ENCODE results near the gene AXL. TPM values are rescaled to one million over a fixed set of nuclear protein-coding genes. Genes with fewer than 3 reads are reported as not detected.

AXL gene
- total RNA-seq, 2 donors from 2014 or later = 6.2 to 21.4 TPM

DNA sequence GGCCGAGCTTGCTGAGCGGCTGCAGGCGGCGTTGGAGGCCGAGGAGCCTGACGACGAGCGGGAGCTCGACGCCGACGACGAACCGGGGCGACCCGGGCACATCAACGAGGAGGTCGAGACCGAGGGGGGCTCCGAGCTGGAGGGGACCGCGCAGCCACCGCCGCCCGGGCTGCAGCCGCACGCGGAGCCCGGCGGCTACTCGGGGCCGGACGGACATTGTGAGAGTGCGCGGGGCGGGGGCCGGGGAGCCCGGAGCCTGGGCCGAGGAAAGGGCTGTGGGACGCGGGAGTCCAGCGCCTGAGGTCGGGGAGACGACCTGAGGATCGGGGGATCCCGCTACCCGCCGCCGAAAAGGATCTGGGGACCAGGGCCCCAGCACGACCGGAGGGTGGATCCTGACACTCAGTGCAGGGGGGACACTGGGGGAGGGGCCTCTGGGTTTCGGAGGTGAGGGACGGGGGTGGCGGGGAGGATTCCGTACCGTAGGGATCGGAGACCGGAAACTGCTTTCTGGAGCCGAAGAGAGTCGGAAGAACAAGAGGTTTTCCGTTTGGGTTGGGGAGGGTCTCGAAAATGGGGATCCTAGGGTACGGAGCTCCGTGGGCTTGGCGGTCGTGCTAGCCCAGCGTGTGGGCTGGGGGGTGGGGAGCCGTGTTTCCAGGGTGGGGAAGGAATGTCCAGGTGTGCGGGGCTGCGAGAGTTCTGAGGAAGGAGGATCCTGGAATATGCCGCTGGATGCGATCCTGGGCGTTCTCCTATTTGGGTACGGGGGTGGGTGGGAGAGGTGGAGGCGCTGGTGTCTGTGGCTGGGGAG is 45.8 kb downstream of the AXL start:
- Histone ChIP-seq H3K9ac (ENCODE audit: low read depth in 2 of 2, low read length in 2 of 2) (peak overlapping the region; percentile 95 to 100), H3K36me3 (peaks cover 19% of the 10 kb centered on the region), H3K27ac (peak overlapping the region; percentile 99), H3K27me3 (no peaks in the 10 kb centered on the region), H3K9me3 (no peaks in the 10 kb centered on the region), H3K4me3 (peak overlapping the region; percentile 99), H3K4me1 (peaks cover 7% of the 10 kb centered on the region)
- TF ChIP-seq, protein P1, sequence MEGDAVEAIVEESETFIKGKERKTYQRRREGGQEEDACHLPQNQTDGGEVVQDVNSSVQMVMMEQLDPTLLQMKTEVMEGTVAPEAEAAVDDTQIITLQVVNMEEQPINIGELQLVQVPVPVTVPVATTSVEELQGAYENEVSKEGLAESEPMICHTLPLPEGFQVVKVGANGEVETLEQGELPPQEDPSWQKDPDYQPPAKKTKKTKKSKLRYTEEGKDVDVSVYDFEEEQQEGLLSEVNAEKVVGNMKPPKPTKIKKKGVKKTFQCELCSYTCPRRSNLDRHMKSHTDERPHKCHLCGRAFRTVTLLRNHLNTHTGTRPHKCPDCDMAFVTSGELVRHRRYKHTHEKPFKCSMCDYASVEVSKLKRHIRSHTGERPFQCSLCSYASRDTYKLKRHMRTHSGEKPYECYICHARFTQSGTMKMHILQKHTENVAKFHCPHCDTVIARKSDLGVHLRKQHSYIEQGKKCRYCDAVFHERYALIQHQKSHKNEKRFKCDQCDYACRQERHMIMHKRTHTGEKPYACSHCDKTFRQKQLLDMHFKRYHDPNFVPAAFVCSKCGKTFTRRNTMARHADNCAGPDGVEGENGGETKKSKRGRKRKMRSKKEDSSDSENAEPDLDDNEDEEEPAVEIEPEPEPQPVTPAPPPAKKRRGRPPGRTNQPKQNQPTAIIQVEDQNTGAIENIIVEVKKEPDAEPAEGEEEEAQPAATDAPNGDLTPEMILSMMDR (IDR thresholded peaks at IDR 0.05) = no peak
- DNase-seq = peak; percentile 51
- intact Hi-C loops (cut with DNase I) = loop anchor here (5.0 kb wide), 1 partner anchor 43 kb away; no protein-coding TSS in a partner anchor

DNA sequence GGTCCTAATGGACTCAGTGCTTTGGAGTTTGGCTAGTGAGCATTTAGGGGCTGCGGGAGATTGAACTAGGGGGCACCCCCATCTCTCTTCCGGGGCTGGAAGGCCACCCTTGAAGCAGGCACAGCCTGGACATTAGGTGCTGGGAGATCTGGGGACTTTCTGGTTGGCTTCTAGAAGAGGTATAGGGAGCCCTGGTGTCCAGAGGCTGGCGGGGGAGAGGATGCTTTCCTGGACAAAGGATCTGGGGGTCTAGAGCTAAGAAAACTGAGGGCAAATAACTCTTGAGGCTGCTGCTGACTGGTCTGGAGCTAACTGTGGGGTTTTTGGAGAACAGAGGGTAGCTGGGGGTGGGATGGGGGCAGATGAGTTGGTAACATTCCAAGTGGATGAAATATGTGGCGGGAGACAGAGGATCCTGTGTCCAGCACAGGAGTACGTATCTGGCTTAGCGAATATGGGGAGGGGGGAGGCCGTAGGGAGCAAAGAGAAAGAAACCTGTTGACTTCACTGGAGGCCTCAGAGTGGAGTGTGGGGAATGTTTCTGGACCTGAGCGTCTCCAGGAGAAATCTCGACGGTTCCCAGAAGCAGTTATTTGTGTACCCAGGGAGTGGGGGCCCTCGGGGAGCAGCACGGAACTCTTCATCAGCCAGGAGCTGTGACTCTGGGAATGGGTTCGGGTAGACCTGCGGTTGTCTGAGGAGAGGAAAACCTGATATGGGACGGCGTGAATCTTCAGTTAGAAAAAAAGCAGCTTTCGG is 46.6 kb downstream of the AXL start:
- intact Hi-C loops (cut with DNase I) = loop anchor here (5.0 kb wide), 1 partner anchor 42 kb away; no protein-coding TSS in a partner anchor
- no peaks in the 10 kb centered on the region for H3K9me3 ChIP-seq
- H3K27ac ChIP-seq = peak overlapping the region; percentile 99
- TF ChIP-seq, protein P1 (IDR thresholded peaks at IDR 0.05) = no peak
- peak overlapping the region; percentile 95 to 100 for H3K9ac ChIP-seq (ENCODE audit: low read depth in 2 of 2, low read length in 2 of 2)
- H3K4me1 ChIP-seq = peaks cover 7% of the 10 kb centered on the region
- peak overlapping the region; percentile 99 for H3K4me3 ChIP-seq
- H3K27me3 ChIP-seq = no peaks in the 10 kb centered on the region
- H3K36me3 ChIP-seq = peaks cover 27% of the 10 kb centered on the region
- DNase-seq = peak; percentile 38

DNA sequence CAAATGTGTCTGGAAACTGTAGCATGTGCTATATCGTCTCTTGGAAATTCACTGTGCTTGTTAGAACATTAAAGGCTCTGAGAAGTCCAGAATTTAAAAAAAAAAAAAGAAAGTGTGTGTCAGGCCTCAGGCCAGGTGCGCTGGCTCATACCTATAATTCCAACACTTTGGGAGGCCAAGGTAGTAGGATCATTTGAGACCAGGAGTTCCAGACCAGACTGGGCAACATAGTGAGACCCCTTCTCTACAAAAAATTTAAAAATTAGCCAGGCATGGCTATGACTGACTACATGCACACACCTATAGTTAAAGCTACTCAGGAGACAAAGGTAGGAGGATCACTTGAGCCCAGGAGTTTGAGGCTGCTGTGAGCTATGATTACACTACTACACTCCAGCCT is 50.0 kb downstream of the AXL start:
- intact Hi-C loops (cut with DNase I) = loop anchor here (5.0 kb wide), 1 partner anchor 38 kb away; no protein-coding TSS in a partner anchor
- Histone ChIP-seq H3K4me1 (peaks cover 7% of the 10 kb centered on the region), H3K36me3 (peaks cover 62% of the 10 kb centered on the region), H3K4me3 (no peak overlapping the region), H3K9me3 (no peaks in the 10 kb centered on the region), H3K9ac (ENCODE audit: low read depth in 2 of 2, low read length in 2 of 2) (no peak overlapping the region), H3K27me3 (no peaks in the 10 kb centered on the region), H3K27ac (no peak overlapping the region)
- TF ChIP-seq, protein P1 (IDR thresholded peaks at IDR 0.05) = no peak
- no peak for DNase-seq

DNA sequence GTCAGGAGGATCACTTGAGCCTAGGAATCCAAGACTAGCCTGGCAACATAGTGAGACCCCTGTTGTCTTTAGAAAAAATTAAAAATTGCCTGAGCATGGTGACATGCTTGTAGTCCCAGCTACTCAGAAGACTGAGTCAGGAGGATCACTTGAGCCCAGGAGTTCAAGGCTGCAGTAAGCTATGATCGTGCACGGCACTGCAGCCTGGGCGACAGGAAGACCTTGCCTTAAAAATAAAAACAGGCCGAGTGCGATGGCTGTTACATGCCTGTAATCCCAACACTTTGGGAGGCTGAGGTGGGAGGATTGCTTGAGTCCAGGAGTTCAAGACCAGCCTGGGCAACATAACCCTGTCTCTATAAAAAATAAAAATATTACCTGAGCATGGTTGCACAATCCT is 50.5 kb downstream of the AXL start:
- Histone ChIP-seq H3K27me3 (no peaks in the 10 kb centered on the region), H3K9ac (ENCODE audit: low read depth in 2 of 2, low read length in 2 of 2) (no peak overlapping the region), H3K4me3 (no peak overlapping the region), H3K36me3 (peaks cover 65% of the 10 kb centered on the region), H3K4me1 (peaks cover 7% of the 10 kb centered on the region), H3K27ac (no peak overlapping the region), H3K9me3 (no peaks in the 10 kb centered on the region)
- intact Hi-C loops (cut with DNase I) = loop anchor here (5.0 kb wide), 1 partner anchor 38 kb away; no protein-coding TSS in a partner anchor
- TF ChIP-seq, protein P1 (IDR thresholded peaks at IDR 0.05) = no peak
- no peak for DNase-seq

DNA sequence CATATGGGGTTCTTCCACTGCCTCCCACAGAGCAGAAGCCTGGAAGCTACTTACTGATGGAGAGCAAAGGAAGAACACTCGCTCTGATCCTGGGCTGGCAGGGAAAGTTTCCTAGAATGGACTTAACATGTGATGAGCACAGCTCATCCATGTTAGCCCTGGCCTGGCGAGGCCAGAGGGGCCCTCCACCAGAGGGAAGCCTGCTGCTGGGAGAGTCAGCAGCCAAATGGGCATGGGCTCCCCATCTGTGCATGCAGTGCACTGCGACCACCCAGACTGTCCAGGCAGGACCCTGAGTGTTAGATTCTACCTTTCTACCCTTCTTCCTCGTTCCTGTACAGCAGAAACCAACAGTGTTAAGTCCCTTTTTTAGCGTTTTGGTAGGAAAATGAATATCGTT is 54.1 kb downstream of the AXL start:
- Histone ChIP-seq H3K27ac (no peak overlapping the region), H3K9ac (ENCODE audit: low read depth in 2 of 2, low read length in 2 of 2) (no peak overlapping the region), H3K4me3 (no peak overlapping the region), H3K4me1 (no peaks in the 10 kb centered on the region), H3K9me3 (no peaks in the 10 kb centered on the region), H3K36me3 (peaks cover 81% of the 10 kb centered on the region), H3K27me3 (no peaks in the 10 kb centered on the region)
- DNase-seq = no peak
- intact Hi-C loops (cut with DNase I) = no loop called here
- TF ChIP-seq, protein P1 (IDR thresholded peaks at IDR 0.05) = no peak

Data from colonic mucosa (tissue), 4 donors.